GM19395 (cell line): ENCODE results near the gene TAX1BP1.

Experiments
- ATAC-seq: cut with Tn5 transposase; IDR thresholded peaks from one replicate; pipeline ENCODE4 v1.9.1; 2021; ENCODE audit warnings: mild to moderate bottlenecking, moderate library complexity; ENCODE audit not compliant: unreplicated experiment

The TAX1BP1 gene

DNA sequence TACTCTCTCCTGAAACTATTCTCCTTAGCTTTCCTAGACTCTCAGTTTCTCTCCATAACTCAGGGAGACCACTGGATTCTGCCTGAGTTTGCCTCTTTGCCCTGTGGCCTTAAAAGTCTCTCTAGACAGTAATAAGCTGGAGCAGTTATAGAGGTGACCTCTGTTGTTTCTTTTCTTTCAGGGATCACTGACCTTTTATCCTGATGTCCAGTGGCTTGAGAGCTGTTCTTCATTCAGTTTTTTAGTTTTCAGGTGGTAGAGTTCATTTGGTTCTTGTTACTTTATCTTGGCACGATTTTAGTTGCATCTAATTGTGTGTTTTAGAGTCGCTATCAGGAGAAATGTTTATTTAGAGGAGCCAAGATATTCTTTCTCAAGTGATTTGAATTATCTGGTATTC lies 37.7 kb downstream of the TAX1BP1 start:
- no peak for ATAC-seq

- ATAC-seq: no peak
Measured at GRCh38 chr7:27779873-27780272, 39.9 kb downstream of the TAX1BP1 start.

GRCh38 chr7:27781188-27781587 lies 41.2 kb downstream of the TAX1BP1 start:
- no peak for ATAC-seq

- ATAC-seq: no peak
Measured at GRCh38 chr7:27782849-27783248, 42.9 kb downstream of the TAX1BP1 start.

DNA sequence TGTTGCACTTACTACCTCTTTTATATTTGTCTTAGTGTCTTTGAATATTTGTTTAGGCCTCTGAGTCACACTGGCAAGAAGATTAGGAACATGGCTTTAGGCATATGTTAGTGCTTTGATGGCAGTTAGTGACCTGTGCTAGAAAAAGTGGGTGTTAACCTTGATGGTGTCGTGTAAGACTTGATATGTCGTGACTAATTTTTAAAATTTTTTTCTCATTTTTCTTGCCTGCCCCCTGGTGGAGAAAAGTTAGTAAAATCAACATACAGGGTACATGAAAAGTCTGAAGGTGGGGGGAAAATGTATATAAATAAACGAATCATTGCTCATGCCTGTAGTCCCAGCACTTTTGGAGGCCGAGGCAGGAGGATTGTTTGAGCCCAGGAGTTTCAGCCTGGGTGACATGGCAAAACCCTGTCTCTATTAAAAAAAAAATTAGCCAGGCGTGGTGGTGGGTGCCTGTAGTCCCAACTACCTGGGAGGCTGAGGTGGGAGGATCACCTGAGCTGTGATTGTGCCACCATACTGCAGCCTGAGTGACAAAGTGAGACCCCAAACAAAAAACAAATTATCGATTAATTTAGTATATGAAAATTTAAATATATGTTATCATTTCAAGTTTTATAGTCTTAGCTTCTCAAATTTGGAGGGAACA lies 44.6 kb downstream of the TAX1BP1 start:
- ATAC-seq: no peak

GRCh38 chr7:27788437-27788836 lies 48.5 kb downstream of the TAX1BP1 start:
- ATAC-seq: no peak

GRCh38 chr7:27793780-27794179 lies 53.8 kb downstream of the TAX1BP1 start:
- ATAC-seq: no peak

- ATAC-seq: no peak
Measured at GRCh38 chr7:27795977-27796376, 56.0 kb downstream of the TAX1BP1 start.

GRCh38 chr7:27799212-27799611 lies 59.2 kb downstream of the TAX1BP1 start:
- ATAC-seq: no peak

DNA sequence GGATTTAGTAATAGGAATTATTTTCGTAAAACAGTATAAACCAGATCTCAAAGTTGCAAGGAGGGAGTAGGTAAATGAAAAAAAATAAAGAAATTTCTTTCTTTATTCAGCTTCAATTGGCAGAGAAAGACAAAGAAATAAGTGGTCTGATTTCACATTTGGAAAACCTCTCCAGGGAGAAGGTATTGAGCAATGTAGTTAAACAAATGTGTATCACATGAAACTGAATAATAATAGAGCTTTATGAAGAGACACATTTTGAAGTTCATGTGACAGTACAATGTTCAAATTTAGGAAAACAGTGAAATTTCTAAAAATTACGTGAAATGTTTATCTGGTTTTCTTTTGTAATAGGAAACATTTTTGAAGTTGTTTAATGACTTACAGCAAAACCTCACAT lies 63.0 kb downstream of the TAX1BP1 start:
- ATAC-seq: no peak

DNA sequence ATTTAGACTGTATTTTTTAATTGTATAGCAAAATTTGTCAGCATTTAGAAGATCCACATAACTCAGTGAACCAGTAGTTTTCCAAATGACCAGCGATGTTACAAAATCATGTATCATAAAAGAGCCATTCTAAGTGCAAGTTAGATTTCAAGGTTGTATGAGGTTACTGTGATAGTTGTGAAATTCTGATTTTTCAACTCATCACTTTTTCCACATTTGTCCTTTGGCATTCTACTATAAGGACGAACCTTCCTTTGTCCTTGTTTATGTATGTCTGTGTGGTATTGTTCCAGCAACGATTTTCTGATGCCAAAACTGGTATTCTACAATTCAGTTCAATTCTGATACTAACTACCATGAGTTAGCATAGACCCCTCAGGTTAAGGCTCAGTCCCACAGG lies 64.2 kb downstream of the TAX1BP1 start:
- no peak for ATAC-seq

GRCh38 chr7:27808626-27809025 lies 68.7 kb downstream of the TAX1BP1 start:
- ATAC-seq: no peak

DNA sequence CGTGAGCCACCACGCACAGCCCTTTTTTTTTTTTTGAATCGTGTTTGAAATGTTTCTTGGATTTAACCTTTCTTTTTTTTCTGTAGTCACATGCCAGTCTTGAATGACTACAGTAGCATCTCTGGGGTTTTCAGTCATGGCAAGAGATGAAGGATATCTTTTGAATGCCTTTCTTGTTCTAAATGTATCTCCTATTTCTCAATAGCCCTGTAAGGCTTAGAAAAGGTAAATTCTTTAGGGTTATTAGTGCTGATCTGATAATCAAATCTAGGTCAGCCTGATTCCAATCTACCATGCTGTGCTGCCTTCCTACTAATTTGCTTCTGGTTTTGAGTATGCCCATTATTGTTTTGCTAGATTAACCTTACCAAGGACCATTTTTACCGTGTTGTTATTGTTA lies 70.2 kb downstream of the TAX1BP1 start:
- ATAC-seq: no peak

GRCh38 chr7:27812706-27813105 lies 72.7 kb downstream of the TAX1BP1 start:
- no peak for ATAC-seq

- ATAC-seq: no peak
Measured at GRCh38 chr7:27822245-27822644, 82.3 kb downstream of the TAX1BP1 start.

- no peak for ATAC-seq
Measured at GRCh38 chr7:27825891-27826290, 85.9 kb downstream of the TAX1BP1 start.

DNA sequence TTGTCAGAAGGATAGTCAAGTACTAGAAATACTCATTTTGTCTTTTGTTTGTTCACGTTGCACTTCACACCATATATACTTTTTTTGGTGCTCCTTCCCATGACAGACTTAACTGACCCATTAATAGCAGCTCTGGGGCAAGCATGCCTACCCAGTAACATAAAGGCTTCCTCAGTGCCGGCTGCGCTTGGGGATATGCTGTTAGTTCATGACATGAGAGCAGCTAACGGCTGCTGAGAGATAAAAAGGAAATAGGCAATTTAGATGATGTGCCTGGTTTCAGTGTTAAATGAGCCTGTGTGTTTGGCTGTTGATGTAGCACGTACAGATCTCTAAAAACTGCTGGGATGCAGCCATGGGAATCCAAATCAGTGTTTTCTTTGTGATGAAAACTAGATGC lies 86.4 kb downstream of the TAX1BP1 start:
- ATAC-seq: no peak

DNA sequence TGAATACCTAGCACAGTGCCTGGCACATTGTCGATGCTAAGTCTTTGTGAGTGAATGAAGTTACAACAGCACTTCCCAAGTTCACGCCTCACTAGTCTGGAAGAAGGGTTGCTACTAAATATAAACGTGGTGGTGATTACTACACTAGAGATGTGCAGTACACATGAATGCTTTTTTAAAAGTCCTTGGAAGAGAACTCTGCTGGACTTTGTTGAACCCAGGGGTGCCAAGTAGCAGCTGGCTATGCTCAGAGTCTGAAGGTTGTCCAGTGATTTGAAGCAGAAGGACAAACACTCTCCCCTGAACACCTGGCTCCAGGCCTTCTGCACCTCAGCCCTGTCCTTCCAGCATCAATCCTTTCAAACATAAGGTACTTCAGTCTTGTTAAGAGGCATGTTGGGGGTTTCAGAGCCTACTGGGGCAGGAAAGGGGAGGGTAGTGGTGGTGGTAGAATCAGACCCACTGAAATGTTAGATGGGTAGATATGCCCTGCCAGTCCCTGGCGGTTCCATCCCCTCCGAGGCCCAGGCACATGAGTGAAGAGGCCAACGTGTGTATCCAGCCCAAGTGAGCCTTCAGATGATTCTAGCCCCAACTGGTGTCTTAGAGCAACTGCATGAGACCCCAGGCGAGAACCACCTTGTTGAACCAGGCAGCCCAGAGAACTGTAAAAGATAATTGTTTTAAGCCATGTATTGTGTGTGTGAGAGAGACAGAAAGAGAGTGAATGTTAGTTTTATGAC lies 94.4 kb downstream of the TAX1BP1 start:
- no peak for ATAC-seq

DNA sequence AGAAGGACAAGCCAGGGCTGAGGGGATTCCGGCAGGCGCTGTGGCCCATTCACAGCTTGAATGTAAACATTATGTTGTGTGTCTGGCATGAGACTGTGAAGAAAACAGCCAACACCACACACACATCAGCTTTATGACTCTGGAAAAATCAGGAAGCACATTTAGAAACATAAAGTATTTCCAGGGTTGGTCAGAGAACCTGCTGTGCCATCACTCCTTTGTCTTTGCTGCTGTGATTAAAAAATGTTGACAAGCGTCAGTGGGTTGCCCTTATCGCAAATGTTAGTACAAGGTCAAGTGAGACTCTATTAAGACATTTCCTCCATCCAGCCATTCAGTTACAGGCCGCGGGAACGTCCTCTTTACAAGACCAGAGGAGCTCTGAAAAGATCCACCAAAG lies 95.4 kb downstream of the TAX1BP1 start:
- no peak for ATAC-seq

GRCh38 chr7:27836536-27836935 lies 96.6 kb downstream of the TAX1BP1 start:
- no peak for ATAC-seq

- ATAC-seq: no peak
Measured at GRCh38 chr7:27839099-27839498, 99.1 kb downstream of the TAX1BP1 start.

DNA sequence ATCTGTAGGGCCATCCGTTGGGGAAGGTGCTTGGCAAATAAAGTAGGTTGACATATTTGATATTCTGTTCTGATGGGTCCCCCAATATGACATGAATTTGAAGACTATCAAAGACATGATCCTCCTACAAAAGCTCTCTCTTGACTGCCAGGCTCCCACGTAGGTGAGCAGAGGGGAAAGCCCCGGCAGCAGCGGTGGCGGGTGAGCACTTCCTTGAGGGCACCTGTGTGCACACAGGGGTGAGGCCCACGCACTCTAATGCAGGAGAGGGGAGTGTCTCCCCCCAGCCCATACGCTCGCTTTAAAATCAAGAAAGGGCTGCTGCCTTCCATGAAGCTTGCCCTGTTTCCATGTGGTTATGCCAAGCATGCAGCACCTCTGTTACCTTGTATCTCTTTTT lies 100.4 kb downstream of the TAX1BP1 start:
- no peak for ATAC-seq
